GM23338 (cell line): Measurements from ENCODE around the gene ZNF189. TPM values are rescaled to one million over a fixed set of nuclear protein-coding genes. Genes with fewer than 3 reads are reported as not detected.

Source experiments
- ATAC-seq: fragments of 200-7000 bp; cut with Tn5 transposase; 3 replicates; pipeline ENCODE4 v1.9.1; 2020
- DNase-seq: peaks from one replicate; pipeline ENCODE4 v3.0.0-alpha.2; 2015; ENCODE audit warnings: low spot score
- H2AFZ ChIP-seq: fragments of 200-600 bp; sonication (generic); 2 replicates; pipeline ENCODE4 v1.8.0; 2016; ENCODE audit warnings: antibody characterized with exemption, mild to moderate bottlenecking, moderate library complexity
- H3F3A ChIP-seq: fragments of 200-600 bp; sonication (generic); replicated peaks from 2 replicates; pipeline ENCODE4 v1.8.0; 2017; ENCODE audit warnings: antibody characterized with exemption, mixed run types, low read depth
- H3K27ac ChIP-seq: fragments of 200-600 bp; sonication (generic); 2 replicates; pipeline ENCODE4 v1.6.1; 2016; ENCODE audit warnings: low read depth
- H3K27me3 ChIP-seq: fragments of 200-600 bp; sonication (generic); 2 replicates; pipeline ENCODE4 v1.8.0; 2016; ENCODE audit warnings: mild to moderate bottlenecking, mixed run types, moderate library complexity; ENCODE audit not compliant: insufficient read depth
- H3K36me3 ChIP-seq: fragments of 200-600 bp; sonication (generic); 2 replicates; pipeline ENCODE4 v1.8.0; 2016; ENCODE audit warnings: mild to moderate bottlenecking; ENCODE audit not compliant: insufficient read depth
- H3K4me1 ChIP-seq: fragments of 200-600 bp; sonication (generic); 2 replicates; pipeline ENCODE4 v1.8.0; 2016; ENCODE audit warnings: mild to moderate bottlenecking, moderate library complexity; ENCODE audit not compliant: insufficient read depth
- H3K4me2 ChIP-seq: fragments of 200-600 bp; sonication (generic); 2 replicates; pipeline ENCODE4 v1.7.1; 2017; ENCODE audit warnings: mixed run types
- H3K4me3 ChIP-seq: fragments of 200-600 bp; sonication (generic); 2 replicates; pipeline ENCODE4 v1.6.1; 2016; ENCODE audit warnings: mixed run types
- H3K79me2 ChIP-seq: fragments of 200-600 bp; sonication (generic); replicated peaks from 2 replicates; pipeline ENCODE4 v1.8.0; 2017; ENCODE audit warnings: mild to moderate bottlenecking; ENCODE audit not compliant: insufficient read depth
- H3K9me2 ChIP-seq: fragments of 200-600 bp; sonication (generic); 2 replicates; pipeline ENCODE4 v1.8.0; 2017; ENCODE audit not compliant: insufficient read depth
- H4K20me1 ChIP-seq: fragments of 200-600 bp; sonication (generic); replicated peaks from 2 replicates; pipeline ENCODE4 v1.8.0; 2017; ENCODE audit warnings: mild to moderate bottlenecking; ENCODE audit not compliant: insufficient read depth
- H3K27ac Mint-ChIP-seq: 2 replicates; pipeline ENCODE4 v1.8.0; 2020; ENCODE audit warnings: inconsistent platforms, mild to moderate bottlenecking, moderate library complexity, mixed read lengths
- H3K27me3 Mint-ChIP-seq: 3 replicates; pipeline ENCODE4 v1.8.0; 2022; ENCODE audit warnings: low read depth, mild to moderate bottlenecking, moderate library complexity, mixed read lengths, inconsistent platforms; ENCODE audit not compliant: insufficient read depth, poor library complexity
- H3K36me3 Mint-ChIP-seq: 3 replicates; pipeline ENCODE4 v1.8.0; 2021; ENCODE audit warnings: low read depth, mild to moderate bottlenecking, inconsistent platforms, moderate library complexity, mixed read lengths
- H3K4me1 Mint-ChIP-seq: 3 replicates; pipeline ENCODE4 v1.8.0; 2020; ENCODE audit warnings: mild to moderate bottlenecking, inconsistent platforms, mixed read lengths
- H3K4me3 Mint-ChIP-seq: 3 replicates; pipeline ENCODE4 v1.8.0; 2021; ENCODE audit warnings: moderate library complexity, mild to moderate bottlenecking, inconsistent platforms, mixed read lengths
- H3K9me3 Mint-ChIP-seq: 3 replicates; pipeline ENCODE4 v1.8.0; 2020; ENCODE audit warnings: moderate library complexity, mild to moderate bottlenecking, inconsistent platforms, mixed read lengths
- CREB1 ChIP-seq: fragments of 250-450 bp; sonication (Bioruptor Pico); IDR thresholded peaks from 2 replicates; pipeline ENCODE4 v1.5.0; 2020; ENCODE audit warnings: low read depth, mild to moderate bottlenecking, moderate library complexity
- ETS1 ChIP-seq: IDR thresholded peaks from 2 replicates; pipeline ENCODE4 v1.6.1; 2016; ENCODE audit warnings: antibody characterized with exemption
- EZH2 ChIP-seq: fragments of 200-600 bp; sonication (generic); IDR thresholded peaks from one replicate; pipeline ENCODE4 v1.8.0; 2017; ENCODE audit warnings: antibody characterized with exemption, mild to moderate bottlenecking, low read depth; ENCODE audit not compliant: unreplicated experiment
- EZH2phosphoT487 ChIP-seq: fragments of 200-600 bp; sonication (generic); IDR thresholded peaks from one replicate; pipeline ENCODE4 v1.8.1; 2018; ENCODE audit warnings: antibody characterized with exemption; ENCODE audit not compliant: unreplicated experiment
- JUNB ChIP-seq: IDR thresholded peaks from one replicate; pipeline ENCODE4 v1.6.1; 2016; ENCODE audit warnings: antibody characterized with exemption; ENCODE audit not compliant: unreplicated experiment
- NANOG ChIP-seq: IDR thresholded peaks from 2 replicates; pipeline ENCODE4 v1.6.1; 2016; ENCODE audit warnings: antibody characterized with exemption, borderline replicate concordance
- POLR2AphosphoS5 ChIP-seq: IDR thresholded peaks from 2 replicates; pipeline ENCODE4 v1.6.1; 2016; ENCODE audit warnings: antibody characterized with exemption, low read depth
- REST ChIP-seq: IDR thresholded peaks from one replicate; pipeline ENCODE4 v1.6.1; 2018; ENCODE audit warnings: antibody characterized with exemption; ENCODE audit not compliant: unreplicated experiment
- STAT1 ChIP-seq: IDR thresholded peaks from one replicate; pipeline ENCODE4 v1.6.1; 2016; ENCODE audit warnings: antibody characterized with exemption; ENCODE audit not compliant: unreplicated experiment
- ZNF114 ChIP-seq: fragments of 250-450 bp; sonication (Bioruptor Pico); IDR thresholded peaks from 2 replicates; pipeline ENCODE4 v1.5.0; 2020; ENCODE audit warnings: mild to moderate bottlenecking, moderate library complexity
- ZNF331 ChIP-seq: fragments of 250-450 bp; sonication (Bioruptor Pico); IDR thresholded peaks from 2 replicates; pipeline ENCODE4 v1.5.0; 2020; ENCODE audit warnings: low read depth, mild to moderate bottlenecking, moderate library complexity
- polyA plus RNA-seq: library from polyadenylated mRNA; unstranded; fragments of >200 nt; fragmentation: Nextera tagmentation; extraction: Ambion mirVana; gene quantifications from 2 replicates; pipeline ENCODE4 v1.2.1, GENCODE V29; 2016
- total RNA-seq: library from RNA; depleted of rRNA; stranded (reverse); fragments of >200 nt; shearing (Covaris generic); gene quantifications from 2 replicates; pipeline ENCODE4 v1.2.3, GENCODE V29; 2014
- TF ChIP-seq, protein P1 (sequence below), 2 experiments: fragments of 200-600 bp in 1 of 2; sonication (generic) in 1 of 2; conservative IDR thresholded peaks; 2 replicates each; pipeline versions ENCODE4 v1.5.1 to v1.6.1; 2016 to 2017; ENCODE audit warnings: antibody characterized with exemption in 2 of 2, low read depth in 2 of 2, mild to moderate bottlenecking in 2 of 2, moderate library complexity in 1 of 2
- TF ChIP-seq, protein P2 (sequence below): fragments of 250-450 bp; sonication (Bioruptor Pico); IDR thresholded peaks from 2 replicates; pipeline ENCODE4 v1.5.0; 2020; ENCODE audit warnings: mild to moderate bottlenecking, moderate library complexity

Gene ZNF189
- total and polyA plus RNA-seq, 2 experiments from 2014 or later, result 5.8 to 10.6 TPM

DNA sequence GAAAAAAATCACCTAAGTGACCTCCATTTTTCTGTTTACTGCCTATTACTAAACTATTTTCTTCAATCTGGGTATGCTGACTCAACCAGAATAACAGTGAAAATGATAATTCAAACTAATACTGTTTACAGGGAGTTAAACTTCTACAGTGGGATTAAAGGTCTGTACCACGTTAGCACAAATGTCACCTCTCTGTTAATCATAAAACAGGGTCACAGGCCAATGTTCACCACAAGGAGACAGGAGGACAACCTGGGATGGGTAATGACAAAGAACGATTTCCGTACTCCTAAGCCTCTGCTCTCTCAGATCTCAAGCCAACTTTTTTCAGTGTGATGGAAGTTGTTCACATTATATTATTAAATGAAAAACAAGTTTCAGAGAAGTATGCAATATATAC, 34.6 kb downstream of the ZNF189 start:
- TF ChIP-seq JUNB (no peak), CREB1 (CRISPR knock-in tag) (no peak), STAT1 (no peak), POLR2AphosphoS5 (no peak), ETS1 (no peak), EZH2phosphoT487 (no peak), NANOG (no peak), EZH2 (no peak), REST (no peak), ZNF331 (CRISPR knock-in tag) (no peak), ZNF114 (no peak)
- TF ChIP-seq, protein P1, sequence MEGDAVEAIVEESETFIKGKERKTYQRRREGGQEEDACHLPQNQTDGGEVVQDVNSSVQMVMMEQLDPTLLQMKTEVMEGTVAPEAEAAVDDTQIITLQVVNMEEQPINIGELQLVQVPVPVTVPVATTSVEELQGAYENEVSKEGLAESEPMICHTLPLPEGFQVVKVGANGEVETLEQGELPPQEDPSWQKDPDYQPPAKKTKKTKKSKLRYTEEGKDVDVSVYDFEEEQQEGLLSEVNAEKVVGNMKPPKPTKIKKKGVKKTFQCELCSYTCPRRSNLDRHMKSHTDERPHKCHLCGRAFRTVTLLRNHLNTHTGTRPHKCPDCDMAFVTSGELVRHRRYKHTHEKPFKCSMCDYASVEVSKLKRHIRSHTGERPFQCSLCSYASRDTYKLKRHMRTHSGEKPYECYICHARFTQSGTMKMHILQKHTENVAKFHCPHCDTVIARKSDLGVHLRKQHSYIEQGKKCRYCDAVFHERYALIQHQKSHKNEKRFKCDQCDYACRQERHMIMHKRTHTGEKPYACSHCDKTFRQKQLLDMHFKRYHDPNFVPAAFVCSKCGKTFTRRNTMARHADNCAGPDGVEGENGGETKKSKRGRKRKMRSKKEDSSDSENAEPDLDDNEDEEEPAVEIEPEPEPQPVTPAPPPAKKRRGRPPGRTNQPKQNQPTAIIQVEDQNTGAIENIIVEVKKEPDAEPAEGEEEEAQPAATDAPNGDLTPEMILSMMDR (conservative IDR thresholded peaks at IDR 0.05; ENCODE audit: low read depth in 2 of 2), result no peak
- TF ChIP-seq, protein P2, sequence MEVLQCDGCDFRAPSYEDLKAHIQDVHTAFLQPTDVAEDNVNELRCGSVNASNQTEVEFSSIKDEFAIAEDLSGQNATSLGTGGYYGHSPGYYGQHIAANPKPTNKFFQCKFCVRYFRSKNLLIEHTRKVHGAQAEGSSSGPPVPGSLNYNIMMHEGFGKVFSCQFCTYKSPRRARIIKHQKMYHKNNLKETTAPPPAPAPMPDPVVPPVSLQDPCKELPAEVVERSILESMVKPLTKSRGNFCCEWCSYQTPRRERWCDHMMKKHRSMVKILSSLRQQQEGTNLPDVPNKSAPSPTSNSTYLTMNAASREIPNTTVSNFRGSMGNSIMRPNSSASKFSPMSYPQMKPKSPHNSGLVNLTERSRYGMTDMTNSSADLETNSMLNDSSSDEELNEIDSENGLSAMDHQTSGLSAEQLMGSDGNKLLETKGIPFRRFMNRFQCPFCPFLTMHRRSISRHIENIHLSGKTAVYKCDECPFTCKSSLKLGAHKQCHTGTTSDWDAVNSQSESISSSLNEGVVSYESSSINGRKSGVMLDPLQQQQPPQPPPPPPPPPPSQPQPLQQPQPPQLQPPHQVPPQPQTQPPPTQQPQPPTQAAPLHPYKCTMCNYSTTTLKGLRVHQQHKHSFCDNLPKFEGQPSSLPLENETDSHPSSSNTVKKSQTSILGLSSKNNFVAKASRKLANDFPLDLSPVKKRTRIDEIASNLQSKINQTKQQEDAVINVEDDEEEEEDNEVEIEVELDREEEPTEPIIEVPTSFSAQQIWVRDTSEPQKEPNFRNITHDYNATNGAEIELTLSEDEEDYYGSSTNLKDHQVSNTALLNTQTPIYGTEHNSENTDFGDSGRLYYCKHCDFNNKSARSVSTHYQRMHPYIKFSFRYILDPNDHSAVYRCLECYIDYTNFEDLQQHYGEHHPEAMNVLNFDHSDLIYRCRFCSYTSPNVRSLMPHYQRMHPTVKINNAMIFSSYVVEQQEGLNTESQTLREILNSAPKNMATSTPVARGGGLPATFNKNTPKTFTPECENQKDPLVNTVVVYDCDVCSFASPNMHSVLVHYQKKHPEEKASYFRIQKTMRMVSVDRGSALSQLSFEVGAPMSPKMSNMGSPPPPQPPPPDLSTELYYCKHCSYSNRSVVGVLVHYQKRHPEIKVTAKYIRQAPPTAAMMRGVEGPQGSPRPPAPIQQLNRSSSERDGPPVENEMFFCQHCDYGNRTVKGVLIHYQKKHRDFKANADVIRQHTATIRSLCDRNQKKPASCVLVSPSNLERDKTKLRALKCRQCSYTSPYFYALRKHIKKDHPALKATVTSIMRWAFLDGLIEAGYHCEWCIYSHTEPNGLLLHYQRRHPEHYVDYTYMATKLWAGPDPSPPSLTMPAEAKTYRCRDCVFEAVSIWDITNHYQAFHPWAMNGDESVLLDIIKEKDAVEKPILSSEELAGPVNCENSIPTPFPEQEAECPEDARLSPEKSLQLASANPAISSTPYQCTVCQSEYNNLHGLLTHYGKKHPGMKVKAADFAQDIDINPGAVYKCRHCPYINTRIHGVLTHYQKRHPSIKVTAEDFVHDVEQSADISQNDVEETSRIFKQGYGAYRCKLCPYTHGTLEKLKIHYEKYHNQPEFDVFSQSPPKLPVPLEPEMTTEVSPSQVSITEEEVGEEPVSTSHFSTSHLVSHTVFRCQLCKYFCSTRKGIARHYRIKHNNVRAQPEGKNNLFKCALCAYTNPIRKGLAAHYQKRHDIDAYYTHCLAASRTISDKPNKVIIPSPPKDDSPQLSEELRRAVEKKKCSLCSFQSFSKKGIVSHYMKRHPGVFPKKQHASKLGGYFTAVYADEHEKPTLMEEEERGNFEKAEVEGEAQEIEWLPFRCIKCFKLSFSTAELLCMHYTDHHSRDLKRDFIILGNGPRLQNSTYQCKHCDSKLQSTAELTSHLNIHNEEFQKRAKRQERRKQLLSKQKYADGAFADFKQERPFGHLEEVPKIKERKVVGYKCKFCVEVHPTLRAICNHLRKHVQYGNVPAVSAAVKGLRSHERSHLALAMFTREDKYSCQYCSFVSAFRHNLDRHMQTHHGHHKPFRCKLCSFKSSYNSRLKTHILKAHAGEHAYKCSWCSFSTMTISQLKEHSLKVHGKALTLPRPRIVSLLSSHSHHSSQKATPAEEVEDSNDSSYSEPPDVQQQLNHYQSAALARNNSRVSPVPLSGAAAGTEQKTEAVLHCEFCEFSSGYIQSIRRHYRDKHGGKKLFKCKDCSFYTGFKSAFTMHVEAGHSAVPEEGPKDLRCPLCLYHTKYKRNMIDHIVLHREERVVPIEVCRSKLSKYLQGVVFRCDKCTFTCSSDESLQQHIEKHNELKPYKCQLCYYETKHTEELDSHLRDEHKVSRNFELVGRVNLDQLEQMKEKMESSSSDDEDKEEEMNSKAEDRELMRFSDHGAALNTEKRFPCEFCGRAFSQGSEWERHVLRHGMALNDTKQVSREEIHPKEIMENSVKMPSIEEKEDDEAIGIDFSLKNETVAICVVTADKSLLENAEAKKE, result no peak
- no peaks in the 10 kb centered on the region for H3K9me3 Mint-ChIP-seq
- H3K36me3 Mint-ChIP-seq, result no peaks in the 10 kb centered on the region

More for the DNA sequence above, 34.6 kb downstream of the ZNF189 start:
- Histone ChIP-seq H3K9me2 (peaks cover 5% of the 10 kb centered on the region), H3K79me2 (no peaks in the 10 kb centered on the region), H3F3A (no peaks in the 10 kb centered on the region), H3K4me1 (no peaks in the 10 kb centered on the region), H4K20me1 (no peaks in the 10 kb centered on the region), H3K36me3 (no peaks in the 10 kb centered on the region), H3K4me3 (no peak overlapping the region), H2AFZ (no peak overlapping the region), H3K27ac (no peak overlapping the region), H3K4me2 (no peak overlapping the region), H3K27me3 (no peaks in the 10 kb centered on the region)
- Mint-ChIP-seq H3K4me3 (no peak overlapping the region), H3K27me3 (peaks cover 3% of the 10 kb centered on the region), H3K4me1 (no peaks in the 10 kb centered on the region), H3K27ac (no peak overlapping the region)
- DNase-seq, result no peak
- ATAC-seq, result no peak
